Right ventricle myocardium inferior (tissue), 1 donor: ENCODE measurements around the gene HS3ST1. TPM values are rescaled to one million over a fixed set of nuclear protein-coding genes. Genes with fewer than 3 reads are reported as not detected.
A peak's percentile ranks its signal among the peaks of the same experiment; 100 is the strongest.

ENCODE experiments used
- ATAC-seq: fragments of 200-7000 bp; cut with Tn5 transposase; one replicate; pipeline ENCODE4 v1.9.1; 2020; ENCODE audit warnings: mild to moderate bottlenecking, moderate library complexity
- DNase-seq: peaks from one replicate; pipeline ENCODE4 v3.0.0; 2021; ENCODE audit errors: missing footprints
- intact Hi-C: fragments of 100-400 bp; cut with DNase I; formaldehyde crosslinking; loops from one replicate; pipeline ENCODE4 v1.11.0; 2022
- total RNA-seq: library from RNA; stranded (reverse); fragmentation: NEBNext Ultra II Directional; extraction: Animal tissue kit (Norgen Biotek cat#: 25700); gene quantifications from one replicate; pipeline ENCODE4 v1.2.1, GENCODE V29; 2021
- donor health status: DM: no; HTN: yes; CAD: no; lungs with severe emphysema.

Gene HS3ST1
- total RNA-seq, 1 donor from 2014 or later: 1.4 TPM

DNA sequence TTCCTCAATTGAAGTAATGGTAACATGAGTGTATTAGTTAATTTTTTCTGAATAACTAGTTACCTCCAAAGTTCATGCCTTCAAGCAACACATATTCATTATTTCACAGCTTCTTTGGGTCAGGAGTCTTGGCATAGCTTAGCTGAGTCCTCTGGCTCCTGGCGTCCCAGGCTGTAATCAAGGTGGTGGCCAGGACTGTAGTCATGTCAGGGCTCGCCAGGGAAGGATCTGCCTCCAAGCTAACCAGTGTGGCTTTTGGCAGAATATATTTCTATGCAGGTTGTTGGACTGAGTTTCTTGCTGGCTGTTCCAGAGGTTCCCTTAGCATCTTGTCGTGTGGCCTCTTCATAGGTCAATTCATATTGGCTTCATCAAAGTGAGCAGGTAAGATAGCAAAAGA, 10.0 kb upstream of the HS3ST1 start:
- no peak for ATAC-seq
- intact Hi-C loops: no loop called here
- no peak for DNase-seq

- intact Hi-C loops: no loop called here
- ATAC-seq: no peak
- no peak for DNase-seq
Measured at GRCh38 chr4:11436673-11437072, 8.0 kb upstream of the HS3ST1 start.

DNA sequence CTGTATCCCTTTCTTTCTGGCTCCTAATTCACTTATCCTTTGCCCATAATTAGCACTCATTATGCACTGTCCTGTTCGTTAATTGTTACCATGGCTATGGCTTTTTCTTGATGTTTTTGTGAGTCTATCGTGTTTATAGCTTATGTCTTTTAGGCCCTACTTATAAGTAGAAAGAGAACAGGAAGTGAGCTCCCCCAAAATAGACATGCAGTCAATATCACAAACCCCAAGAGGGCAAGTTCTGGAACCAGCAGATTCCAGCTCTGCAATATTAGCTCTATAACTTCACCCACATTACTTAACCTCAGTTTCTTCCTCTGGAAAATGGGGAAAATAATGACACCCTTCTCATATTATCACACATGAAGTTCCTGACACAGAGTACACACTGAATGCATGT, 7.4 kb upstream of the HS3ST1 start:
- DNase-seq: no peak
- intact Hi-C loops: no loop called here
- ATAC-seq: no peak

- intact Hi-C loops: no loop called here
- no peak for DNase-seq
- ATAC-seq: no peak
Measured at GRCh38 chr4:11435557-11435956, 6.9 kb upstream of the HS3ST1 start.

DNA sequence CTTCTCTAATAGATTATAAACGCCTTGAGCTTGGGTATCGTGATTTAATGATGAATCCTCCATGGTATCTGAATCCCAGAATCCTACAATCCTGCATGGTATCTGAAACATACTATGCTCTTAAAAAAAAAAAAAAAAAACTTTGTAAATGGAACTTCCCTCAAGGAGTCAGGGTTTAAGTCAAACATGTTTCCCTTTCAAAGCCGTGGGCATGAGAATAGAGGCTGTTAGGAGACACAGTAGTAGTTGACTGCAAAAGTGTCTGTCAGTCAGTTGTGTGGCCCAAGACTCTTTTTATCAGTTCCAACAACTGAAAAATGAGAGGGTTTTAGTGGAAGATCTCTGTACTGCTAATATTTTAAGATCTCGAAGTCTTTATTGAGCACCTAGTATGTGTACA, 2.4 kb upstream of the HS3ST1 start:
- intact Hi-C loops: no loop called here
- DNase-seq: no peak
- ATAC-seq: no peak

- intact Hi-C loops: no loop called here
- DNase-seq (no peak), ATAC-seq (no peak)
Measured at GRCh38 chr4:11430536-11430935, 1.8 kb upstream of the HS3ST1 start.

GRCh38 chr4:11429699-11430045, 978 bp upstream of the HS3ST1 start:
- intact Hi-C loops: loop anchor here (5.0 kb wide), 2 partner anchors 193 to 847 kb away; no protein-coding TSS in a partner anchor
- no peak for ATAC-seq
- DNase-seq: no peak

GRCh38 chr4:11428899-11429698, 405 bp upstream of the HS3ST1 start:
- ATAC-seq (peak; percentile 96), DNase-seq (peak; percentile 89)
- intact Hi-C loops: loop anchor here (5.0 kb wide), 2 partner anchors 193 to 847 kb away; no protein-coding TSS in a partner anchor

DNA sequence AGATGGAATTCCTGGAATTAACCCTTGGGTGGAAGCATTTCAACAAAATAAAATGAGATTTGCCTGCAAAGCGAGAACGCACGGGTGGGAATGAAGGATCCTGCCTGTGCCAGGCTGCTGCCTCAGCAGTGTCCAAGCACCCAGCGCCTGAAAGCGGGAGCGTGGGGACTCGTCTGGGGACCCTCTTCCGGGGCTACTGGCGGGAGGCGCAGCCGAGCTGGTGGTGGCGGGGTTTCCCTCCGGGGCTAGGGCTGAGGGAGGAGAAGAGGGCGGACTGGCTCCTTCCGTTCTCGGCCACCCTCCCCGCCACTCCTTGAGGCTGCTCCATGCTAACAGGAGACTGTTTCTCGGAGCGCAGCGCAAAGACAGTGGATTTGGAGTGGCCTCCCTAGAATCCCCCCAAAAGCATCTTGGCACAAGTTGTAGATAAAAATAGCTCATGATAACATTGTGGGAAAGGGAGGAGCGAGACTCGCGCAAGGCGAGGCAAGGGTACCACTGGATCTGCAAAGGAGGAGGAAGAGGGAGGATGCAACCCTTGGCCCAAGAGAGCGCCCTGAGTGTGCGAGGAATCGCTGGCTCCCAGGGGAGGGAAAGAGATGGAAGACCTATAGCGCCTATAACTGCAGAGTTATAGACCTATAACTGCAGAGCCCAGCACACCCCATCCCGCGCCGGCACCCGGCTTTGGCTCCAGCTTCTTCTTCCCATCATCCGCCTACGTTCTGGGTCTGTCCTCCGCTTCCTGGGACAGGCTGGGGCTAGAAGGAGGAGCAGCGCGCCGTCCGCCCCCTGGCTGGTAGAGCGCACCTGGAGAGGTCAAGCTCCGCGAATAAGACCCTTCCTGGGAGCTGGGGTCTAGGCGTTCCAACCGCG, 1.3 kb downstream of the HS3ST1 start:
- no peak for DNase-seq
- intact Hi-C loops: loop anchor here (5.0 kb wide), 2 partner anchors 195 to 845 kb away; no protein-coding TSS in a partner anchor
- ATAC-seq: no peak

GRCh38 chr4:11426731-11427120, 2.0 kb downstream of the HS3ST1 start:
- intact Hi-C loops: loop anchor here (5.0 kb wide), 2 partner anchors 196 to 844 kb away; no protein-coding TSS in a partner anchor
- ATAC-seq: no peak
- DNase-seq: no peak

DNA sequence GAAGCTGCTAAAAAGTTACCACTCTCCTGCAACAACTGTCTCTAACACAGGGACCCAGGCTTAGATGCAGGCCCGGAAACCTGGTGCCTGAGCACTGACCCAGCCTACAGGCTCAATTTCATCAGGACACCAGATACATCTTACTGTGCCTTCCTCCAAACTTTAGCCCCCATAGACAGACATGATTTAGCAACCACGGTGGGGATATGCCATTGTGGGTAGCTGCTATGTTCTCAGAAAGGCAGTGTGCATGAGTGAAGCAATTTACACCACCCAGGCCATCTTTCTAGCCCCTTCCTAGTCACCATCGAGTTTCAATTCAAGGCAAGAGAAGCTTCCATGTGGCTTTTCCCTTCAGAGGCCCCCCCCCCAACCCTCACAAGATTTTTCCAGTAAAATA, 2.7 kb downstream of the HS3ST1 start:
- no peak for ATAC-seq
- intact Hi-C loops: loop anchor here (5.0 kb wide), 2 partner anchors 196 to 844 kb away; no protein-coding TSS in a partner anchor

DNA sequence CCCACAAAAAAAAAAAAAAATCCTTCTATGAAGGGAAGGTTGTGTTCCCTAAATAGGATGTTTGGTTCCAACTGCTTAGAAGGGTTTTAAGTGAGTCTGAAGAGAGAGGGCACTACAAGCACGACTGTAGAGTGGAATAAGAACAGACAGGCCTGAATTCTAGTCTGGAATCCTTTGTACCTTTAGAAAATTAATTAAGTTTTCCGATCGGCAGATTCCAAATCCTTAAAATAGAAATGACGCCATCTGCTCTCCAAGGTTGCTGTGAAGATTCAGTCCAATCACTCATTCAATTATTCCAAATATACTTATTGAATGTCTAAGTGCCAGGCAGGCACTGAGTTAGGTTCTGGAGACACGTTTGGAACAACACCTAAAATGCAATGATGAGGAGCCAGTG, 3.8 kb downstream of the HS3ST1 start:
- intact Hi-C loops: loop anchor here (5.0 kb wide), 3 partner anchors 197 to 843 kb away; no protein-coding TSS in a partner anchor
- DNase-seq (no peak), ATAC-seq (no peak)

More for the DNA sequence above, 2.7 kb downstream of the HS3ST1 start:
- DNase-seq: no peak

DNA sequence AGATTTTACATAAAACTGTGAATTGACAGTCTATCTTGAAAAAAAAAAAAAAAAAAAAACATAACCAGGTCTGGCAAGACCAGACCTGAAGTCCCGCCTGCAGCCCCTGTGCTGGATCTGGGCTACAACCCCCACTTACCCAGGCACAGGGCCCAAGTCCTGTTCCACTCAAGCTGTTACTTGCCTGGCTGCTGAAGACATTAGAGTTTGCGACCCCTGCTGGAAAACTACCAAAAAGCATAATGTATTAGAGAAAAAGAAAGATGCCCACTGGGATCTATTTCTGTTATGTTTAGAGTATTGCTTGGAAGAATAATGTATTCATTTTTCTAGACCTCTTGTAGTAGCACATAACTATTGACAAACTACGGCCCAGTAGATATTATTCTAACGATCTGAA, 4.7 kb downstream of the HS3ST1 start:
- intact Hi-C loops: loop anchor here (5.0 kb wide), 1 partner anchor 298 kb away; no protein-coding TSS in a partner anchor
- no peak for DNase-seq
- no peak for ATAC-seq

- ATAC-seq: no peak
- intact Hi-C loops: loop anchor here (5.0 kb wide), 1 partner anchor 299 kb away; no protein-coding TSS in a partner anchor
- no peak for DNase-seq
Measured at GRCh38 chr4:11423465-11423864, 5.2 kb downstream of the HS3ST1 start.

DNA sequence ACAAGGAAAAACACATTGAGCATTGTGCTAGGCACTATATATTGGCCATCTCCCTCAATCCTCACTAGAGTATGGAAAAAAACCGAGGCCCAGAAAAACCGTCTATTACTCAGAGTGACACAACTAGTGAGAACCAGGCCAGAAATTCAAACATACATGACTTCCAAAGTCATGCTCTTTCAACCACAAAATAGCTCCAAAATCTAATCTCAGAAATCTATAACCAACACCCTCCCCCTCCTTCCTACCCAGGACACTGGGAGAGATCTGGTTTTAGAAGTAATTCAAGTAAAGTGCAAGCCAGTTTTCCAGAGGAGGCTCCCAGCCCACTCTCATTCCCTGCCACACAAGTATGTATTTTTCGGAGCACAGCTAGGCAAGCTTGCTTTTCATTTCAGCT, 7.6 kb downstream of the HS3ST1 start:
- intact Hi-C loops: loop anchor here (5.0 kb wide), 1 partner anchor 301 kb away; no protein-coding TSS in a partner anchor
- ATAC-seq: no peak

GRCh38 chr4:11420327-11420726, 8.4 kb downstream of the HS3ST1 start:
- ATAC-seq (no peak), DNase-seq (no peak)
- intact Hi-C loops: loop anchor here (5.0 kb wide), 1 partner anchor 302 kb away; no protein-coding TSS in a partner anchor

More for the DNA sequence above, 7.6 kb downstream of the HS3ST1 start:
- DNase-seq: no peak

DNA sequence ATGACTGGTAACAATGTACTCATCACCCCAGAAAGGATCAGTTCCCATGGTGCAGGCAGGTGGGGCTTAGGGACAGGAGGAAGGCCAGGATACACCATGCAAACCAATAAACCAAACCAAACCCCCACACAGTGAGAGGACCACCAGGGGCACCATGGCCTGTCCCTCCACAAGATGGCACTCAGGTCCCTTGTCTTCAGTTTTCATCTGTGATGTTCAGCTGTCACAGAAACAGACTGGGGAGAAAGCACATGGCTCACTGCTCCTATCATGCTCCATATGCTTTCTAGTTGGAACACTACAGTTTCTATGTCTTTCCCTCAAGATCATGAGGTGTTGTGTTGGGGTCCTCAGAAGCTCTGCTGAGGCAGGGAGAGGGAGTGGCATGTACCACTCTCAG, 10.1 kb downstream of the HS3ST1 start:
- DNase-seq (no peak), ATAC-seq (peak; percentile 34)
- intact Hi-C loops: no loop called here

GRCh38 chr4:11416767-11417113, 12.0 kb downstream of the HS3ST1 start:
- intact Hi-C loops: no loop called here
- no peak for ATAC-seq
- DNase-seq: no peak

DNA sequence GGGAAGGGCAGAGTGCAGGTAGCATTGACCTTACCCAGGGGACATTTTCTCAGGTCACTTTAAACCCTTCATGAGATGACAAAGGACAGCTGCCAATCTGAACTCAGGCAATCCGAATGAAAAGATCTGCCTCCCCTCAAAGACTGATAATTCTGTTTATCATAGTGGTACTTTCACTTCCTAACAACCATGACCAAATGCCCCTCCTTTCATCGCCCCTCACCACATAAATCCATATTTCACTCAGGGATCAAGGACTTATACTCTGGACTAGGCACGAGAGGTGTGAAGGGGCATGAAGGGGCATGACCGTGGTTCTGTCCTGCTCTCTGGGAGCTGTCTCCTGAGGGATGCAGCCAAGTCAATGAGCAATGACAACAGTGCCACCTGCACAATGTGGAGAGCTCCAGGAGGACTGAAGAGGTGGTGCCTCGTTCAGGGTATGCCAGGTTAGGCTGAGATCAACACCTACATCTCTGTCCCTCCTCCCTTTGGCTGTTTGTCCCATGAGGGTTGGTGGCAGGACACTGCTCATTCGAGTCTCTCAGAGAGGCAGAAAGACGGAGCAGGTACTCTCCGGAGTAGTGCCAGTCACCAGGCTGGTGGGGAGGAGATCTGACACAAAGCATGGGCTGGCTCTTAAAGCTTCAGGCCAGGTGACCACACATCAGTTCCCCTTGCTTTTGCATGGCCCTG, 12.5 kb downstream of the HS3ST1 start:
- intact Hi-C loops: no loop called here

More for the DNA sequence above, 12.5 kb downstream of the HS3ST1 start:
- ATAC-seq (no peak), DNase-seq (no peak)
